Trophoblast cell (in vitro differentiated cells and primary cell): ENCODE results near the gene TMPRSS6.

Source experiments
- DNase-seq, 2 donors: peaks; one replicate each; pipeline ENCODE4 v3.0.0-alpha.2; 2016
- H2AFZ ChIP-seq: 2 replicates; pipeline ENCODE4 v1.6.1; 2013; ENCODE audit warnings: low read length, moderate library complexity, mild to moderate bottlenecking; ENCODE audit not compliant: insufficient read depth, poor library complexity
- H2AK5ac ChIP-seq: 2 replicates; pipeline ENCODE4 v1.6.1; 2013; ENCODE audit warnings: mild to moderate bottlenecking, low read length
- H2BK120ac ChIP-seq: 2 replicates; pipeline ENCODE4 v1.6.1; 2013; ENCODE audit warnings: low read length, mild to moderate bottlenecking, moderate library complexity; ENCODE audit not compliant: insufficient read depth, poor library complexity
- H2BK12ac ChIP-seq: 2 replicates; pipeline ENCODE4 v1.6.1; 2013; ENCODE audit warnings: mild to moderate bottlenecking, low read length, moderate library complexity
- H2BK5ac ChIP-seq: 2 replicates; pipeline ENCODE4 v1.6.1; 2013; ENCODE audit warnings: low read length, low read depth, moderate library complexity, mild to moderate bottlenecking; ENCODE audit not compliant: poor library complexity
- H3K14ac ChIP-seq: 2 replicates; pipeline ENCODE4 v1.6.1; 2013; ENCODE audit warnings: mild to moderate bottlenecking, low read length
- H3K18ac ChIP-seq: 2 replicates; pipeline ENCODE4 v1.6.1; 2013; ENCODE audit warnings: mild to moderate bottlenecking, low read length
- H3K23ac ChIP-seq: 2 replicates; pipeline ENCODE4 v1.6.1; 2013; ENCODE audit warnings: low read length
- H3K27ac ChIP-seq: 2 replicates; pipeline ENCODE4 v1.5.1; 2013; ENCODE audit warnings: low read depth, mild to moderate bottlenecking, inconsistent platforms, low read length, moderate library complexity
- H3K27me3 ChIP-seq: 2 replicates; pipeline ENCODE4 v1.6.1; 2013; ENCODE audit warnings: inconsistent platforms, mild to moderate bottlenecking, low read length, moderate library complexity; ENCODE audit not compliant: insufficient read depth
- H3K36me3 ChIP-seq, 2 experiments: 1 replicate in 1 of 2; 2 replicates in 1 of 2; pipeline ENCODE4 v1.6.1; 2013; ENCODE audit warnings: low read length in 2 of 2, mild to moderate bottlenecking in 2 of 2, moderate library complexity in 1 of 2; ENCODE audit not compliant: insufficient read depth in 2 of 2, control insufficient read depth in 1 of 2
- H3K4ac ChIP-seq: 2 replicates; pipeline ENCODE4 v1.6.1; 2013; ENCODE audit warnings: low read depth, mild to moderate bottlenecking, low read length, moderate library complexity
- H3K4me1 ChIP-seq, 2 experiments: 1 replicate in 1 of 2; 2 replicates in 1 of 2; pipeline ENCODE4 v1.6.1; 2013; ENCODE audit warnings: low read length in 2 of 2, mild to moderate bottlenecking in 2 of 2, moderate library complexity in 1 of 2; ENCODE audit not compliant: insufficient read depth in 2 of 2, control insufficient read depth in 1 of 2
- H3K4me2 ChIP-seq: 2 replicates; pipeline ENCODE4 v1.6.1; 2013; ENCODE audit warnings: inconsistent platforms, mild to moderate bottlenecking, low read length, moderate library complexity
- H3K4me3 ChIP-seq: 2 replicates; pipeline ENCODE4 v1.5.1; 2013; ENCODE audit warnings: mild to moderate bottlenecking, low read depth, low read length, inconsistent platforms
- H3K79me1 ChIP-seq: one replicate; pipeline ENCODE4 v1.6.1; 2013; ENCODE audit warnings: low read length
- H3K79me2 ChIP-seq: 2 replicates; pipeline ENCODE4 v1.6.1; 2013; ENCODE audit warnings: low read length, mild to moderate bottlenecking; ENCODE audit not compliant: control insufficient read depth, insufficient read depth, poor library complexity
- H3K9ac ChIP-seq: 2 replicates; pipeline ENCODE4 v1.6.1; 2013; ENCODE audit warnings: mild to moderate bottlenecking, low read length
- H3K9me3 ChIP-seq: 2 replicates; pipeline ENCODE4 v1.6.1; 2013; ENCODE audit warnings: low read depth, mild to moderate bottlenecking, control low read depth, inconsistent platforms, low read length; ENCODE audit not compliant: insufficient read depth
- H4K12ac ChIP-seq: 2 replicates; pipeline ENCODE4 v1.6.1; 2013; ENCODE audit warnings: low read depth, mild to moderate bottlenecking, low read length, moderate library complexity
- H4K8ac ChIP-seq: 2 replicates; pipeline ENCODE4 v1.6.1; 2013; ENCODE audit warnings: low read depth, mild to moderate bottlenecking, low read length, moderate library complexity
- H4K91ac ChIP-seq: one replicate; pipeline ENCODE4 v1.6.1; 2013; ENCODE audit warnings: low read depth, mild to moderate bottlenecking, low read length, moderate library complexity
- WGBS: extraction: QIAGEN DNeasy Blood & Tissue Kit; methylation state at CpG from one replicate; pipeline ENCODE4 v1.1.7; 2013; ENCODE audit warnings: missing lambda C conversion rate; ENCODE audit not compliant: insufficient read length, insufficient coverage; ENCODE audit errors: extremely low coverage; 5-methylcytosine and 5-hydroxymethylcytosine counted together

The TMPRSS6 gene

DNA sequence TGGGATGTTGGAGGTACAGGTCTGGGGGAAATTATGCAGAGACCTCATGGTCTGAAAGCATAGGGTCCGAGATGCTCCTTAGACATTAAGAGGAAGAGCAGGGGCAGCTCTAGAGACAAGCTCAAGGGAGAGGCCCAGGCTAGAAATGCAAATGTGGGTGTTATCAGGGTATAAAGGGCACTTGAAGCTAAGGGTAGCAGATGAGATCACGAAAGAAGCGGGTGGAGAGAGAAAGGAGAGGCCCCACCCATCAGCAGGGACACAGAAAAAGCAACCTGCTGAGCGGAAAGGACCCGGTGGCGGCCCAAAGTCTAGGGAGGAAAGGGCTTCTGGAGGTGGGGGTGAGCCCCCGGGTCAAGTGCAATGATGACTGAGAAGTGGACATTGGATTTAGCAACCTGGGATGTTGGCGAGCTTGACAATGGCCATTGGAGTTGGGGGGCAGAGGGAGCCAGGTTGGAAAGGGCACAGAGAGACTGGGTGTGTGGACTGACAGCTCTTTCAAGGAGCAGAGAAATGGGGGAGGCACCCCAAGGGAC lies 8.9 kb downstream of the TMPRSS6 start:
- no peaks in the 10 kb centered on the region for H3K9me3 ChIP-seq
- H2BK12ac ChIP-seq: no peak overlapping the region
- no peak overlapping the region for H2BK5ac ChIP-seq

DNA sequence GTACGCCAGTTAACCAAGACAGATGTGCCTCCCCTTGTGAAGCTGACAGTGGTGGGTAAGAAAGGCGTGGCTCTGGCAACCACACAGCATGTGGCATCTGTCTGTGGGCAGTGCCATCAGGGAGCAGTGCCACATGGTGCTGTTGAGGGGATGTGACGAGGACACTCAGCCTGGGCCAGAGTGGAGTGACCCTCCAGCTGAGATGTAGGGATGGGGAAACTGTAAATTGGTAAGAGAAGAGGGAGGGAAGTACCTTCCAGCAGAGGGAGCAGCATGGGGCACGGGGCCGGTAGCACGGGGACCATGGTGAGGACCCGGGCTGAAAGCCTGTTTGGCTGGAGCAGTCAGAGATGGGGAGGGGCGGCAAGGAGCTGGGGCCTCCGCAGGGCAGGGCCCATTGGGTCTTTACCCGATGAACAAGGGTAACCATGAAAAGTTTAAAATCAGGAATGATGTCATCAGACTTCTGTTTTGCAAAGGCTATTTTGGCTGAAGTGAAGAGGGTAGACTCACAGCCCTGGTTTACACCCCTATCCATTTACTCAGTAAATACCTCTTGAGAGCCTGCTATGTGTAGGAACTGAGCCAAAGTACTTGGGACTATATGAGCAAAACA lies 10.4 kb downstream of the TMPRSS6 start:
- Histone ChIP-seq H3K79me1 (no peaks in the 10 kb centered on the region), H2AFZ (no peak overlapping the region), H2AK5ac (no peak overlapping the region), H3K36me3 (no peaks in the 10 kb centered on the region), H2BK120ac (no peak overlapping the region), H3K14ac (no peak overlapping the region), H3K27ac (no peak overlapping the region), H2BK5ac (no peak overlapping the region), H3K79me2 (no peaks in the 10 kb centered on the region), H3K9ac (no peak overlapping the region), H3K18ac (no peak overlapping the region), H4K12ac (no peak overlapping the region), H3K23ac (no peak overlapping the region), H2BK12ac (no peak overlapping the region), H3K9me3 (no peaks in the 10 kb centered on the region), H3K27me3 (peaks cover 7% of the 10 kb centered on the region), H4K8ac (no peak overlapping the region), H3K4ac (no peak overlapping the region), H3K4me1 (no peaks in the 10 kb centered on the region), H3K4me3 (no peak overlapping the region), H3K4me2 (no peak overlapping the region), H4K91ac (no peak overlapping the region)
- WGBS: no CpG with 5 or more reads among the region's 10 CpGs
- DNase-seq: no peak

More for the DNA sequence above, 8.9 kb downstream of the TMPRSS6 start:
- H4K91ac ChIP-seq: no peak overlapping the region
- H3K27me3 ChIP-seq: peaks cover 7% of the 10 kb centered on the region
- no peak overlapping the region for H3K4ac ChIP-seq
- H3K79me2 ChIP-seq: no peaks in the 10 kb centered on the region
- H2AK5ac ChIP-seq: no peak overlapping the region
- H2BK120ac ChIP-seq: no peak overlapping the region
- no peak overlapping the region for H3K23ac ChIP-seq
- no peaks in the 10 kb centered on the region for H3K36me3 ChIP-seq
- H3K79me1 ChIP-seq: no peaks in the 10 kb centered on the region
- H3K4me2 ChIP-seq: no peak overlapping the region
- no peak overlapping the region for H4K8ac ChIP-seq
- no peak overlapping the region for H3K4me3 ChIP-seq
- no peak overlapping the region for H3K18ac ChIP-seq
- no peak for DNase-seq
- no peak overlapping the region for H2AFZ ChIP-seq
- H3K4me1 ChIP-seq: no peaks in the 10 kb centered on the region
- no peak overlapping the region for H3K9ac ChIP-seq
- H3K27ac ChIP-seq: no peak overlapping the region
- no CpG with 5 or more reads among the region's 8 CpGs for WGBS
- no peak overlapping the region for H3K14ac ChIP-seq
- no peak overlapping the region for H4K12ac ChIP-seq

DNA sequence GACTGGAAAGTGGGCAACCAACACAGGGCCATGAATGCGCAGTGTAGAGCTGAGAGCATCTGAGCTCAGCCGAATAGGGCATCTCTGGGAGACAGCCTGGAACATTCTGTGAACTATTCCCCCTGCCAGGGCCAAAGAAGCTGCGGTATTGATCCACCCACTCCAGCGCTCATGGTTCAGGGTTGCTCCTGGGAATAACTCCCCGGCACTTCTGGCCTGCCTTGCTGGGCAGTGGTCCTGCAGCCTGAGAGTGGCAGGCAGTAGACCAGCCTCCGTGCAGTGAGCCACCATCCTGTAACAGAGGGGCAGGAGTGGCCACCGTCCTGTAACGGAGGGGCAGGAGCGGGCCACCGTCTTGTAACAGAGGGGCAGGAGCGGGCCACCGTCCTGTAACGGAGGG lies 12.2 kb downstream of the TMPRSS6 start:
- no peak overlapping the region for H3K4ac ChIP-seq
- H3K4me1 ChIP-seq: no peaks in the 10 kb centered on the region
- no peak overlapping the region for H2BK120ac ChIP-seq
- H4K12ac ChIP-seq: no peak overlapping the region
- H2AK5ac ChIP-seq: no peak overlapping the region
- H3K23ac ChIP-seq: no peak overlapping the region
- H3K14ac ChIP-seq: no peak overlapping the region
- H4K91ac ChIP-seq: no peak overlapping the region
- no CpG with 5 or more reads among the region's 13 CpGs for WGBS
- H3K36me3 ChIP-seq: no peaks in the 10 kb centered on the region
- no peak overlapping the region for H2AFZ ChIP-seq
- no peak overlapping the region for H2BK12ac ChIP-seq
- H2BK5ac ChIP-seq: no peak overlapping the region
- no peak overlapping the region for H3K18ac ChIP-seq
- no peaks in the 10 kb centered on the region for H3K79me2 ChIP-seq
- H3K79me1 ChIP-seq: no peaks in the 10 kb centered on the region
- no peak for DNase-seq
- H3K27me3 ChIP-seq: peaks cover 7% of the 10 kb centered on the region
- no peaks in the 10 kb centered on the region for H3K9me3 ChIP-seq
- H3K4me2 ChIP-seq: no peak overlapping the region
- no peak overlapping the region for H3K27ac ChIP-seq
- no peak overlapping the region for H3K4me3 ChIP-seq
- no peak overlapping the region for H4K8ac ChIP-seq
- H3K9ac ChIP-seq: no peak overlapping the region

DNA sequence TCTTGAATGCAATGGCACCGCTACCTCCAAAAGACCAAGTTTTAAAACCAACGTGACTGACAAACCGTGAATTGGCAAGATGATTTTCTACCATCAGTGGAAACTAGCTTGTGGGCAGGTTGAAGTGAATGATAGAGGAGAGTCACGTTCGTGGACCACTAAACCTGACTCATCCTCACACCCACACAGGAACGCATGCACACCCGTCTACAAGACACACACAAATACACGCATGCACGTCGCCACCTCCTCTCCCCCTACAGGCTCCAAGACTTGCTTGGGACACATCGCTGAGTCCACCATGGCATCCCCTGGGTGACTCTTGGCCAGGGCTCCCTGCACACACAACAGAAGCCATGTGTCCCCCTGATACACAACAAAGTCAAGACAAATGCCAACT lies 14.4 kb downstream of the TMPRSS6 start:
- Histone ChIP-seq H2BK5ac (no peak overlapping the region), H3K4ac (no peak overlapping the region), H3K4me3 (no peak overlapping the region), H2BK12ac (no peak overlapping the region), H3K79me1 (no peaks in the 10 kb centered on the region), H3K4me2 (no peak overlapping the region), H3K23ac (no peak overlapping the region), H3K18ac (no peak overlapping the region), H4K8ac (no peak overlapping the region), H3K14ac (no peak overlapping the region), H3K79me2 (no peaks in the 10 kb centered on the region), H3K27ac (no peak overlapping the region), H4K91ac (no peak overlapping the region), H2AK5ac (no peak overlapping the region), H3K4me1 (no peaks in the 10 kb centered on the region), H2BK120ac (no peak overlapping the region), H4K12ac (no peak overlapping the region), H3K36me3 (no peaks in the 10 kb centered on the region), H3K27me3 (peaks cover 7% of the 10 kb centered on the region), H2AFZ (no peak overlapping the region), H3K9ac (no peak overlapping the region), H3K9me3 (no peaks in the 10 kb centered on the region)
- no CpG with 5 or more reads among the region's 11 CpGs for WGBS
- no peak for DNase-seq
